GM12891 (cell line): Measurements from ENCODE around the gene LSM2.

Experiments
- POLR2A ChIP-seq: IDR thresholded peaks from 2 replicates; pipeline ENCODE4 v1.6.1; 2011; ENCODE audit warnings: low read depth, low read length, control low read depth
- POLR2AphosphoS5 ChIP-seq: IDR thresholded peaks from 2 replicates; pipeline ENCODE4 v1.6.1; 2011; ENCODE audit warnings: low read depth, low read length, control low read depth
- TAF1 ChIP-seq: IDR thresholded peaks from 2 replicates; pipeline ENCODE4 v1.6.1; 2011; ENCODE audit warnings: low read depth, low read length, control low read depth

DNA sequence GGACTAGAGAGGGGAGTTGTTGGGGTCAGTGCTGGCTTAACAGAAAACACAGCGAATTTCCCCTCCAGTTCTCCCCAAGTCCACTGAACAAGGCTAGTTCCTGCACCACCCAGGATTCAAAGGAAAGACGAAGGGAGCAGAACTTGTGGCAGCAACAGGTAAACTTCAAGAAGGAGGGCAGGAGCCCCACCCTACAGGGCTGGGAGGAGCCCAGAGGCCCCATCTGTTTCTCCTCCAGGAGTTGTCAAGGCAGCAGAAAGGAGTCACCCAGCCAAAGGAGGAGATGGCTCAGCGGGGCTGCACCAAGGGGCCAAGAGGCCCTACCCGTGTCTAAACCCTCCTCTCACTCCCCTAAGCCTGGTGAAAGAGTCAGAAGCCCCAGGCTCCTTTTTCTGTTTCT lies 42.6 kb downstream of the LSM2 start:
- TF ChIP-seq POLR2A = no peak
- no peak for TF ChIP-seq TAF1
- TF ChIP-seq POLR2AphosphoS5 = no peak
